Suprapubic skin (tissue), 4 donors: Measurements from ENCODE around the gene PPP1R9A. TPM values are rescaled to one million over a fixed set of nuclear protein-coding genes. Genes with fewer than 3 reads are reported as not detected.

Experiments used
- DNase-seq, 2 donors: peaks; one replicate each; pipeline ENCODE4 v3.0.0-alpha.2; 2019; ENCODE audit warnings: low spot score in 2 of 2
- H3K27ac ChIP-seq: fragments of 200-600 bp; sonication (generic); one replicate; pipeline ENCODE4 v1.5.1; 2019
- H3K27me3 ChIP-seq: fragments of 200-600 bp; sonication (generic); one replicate; pipeline ENCODE4 v1.5.1; 2019
- H3K36me3 ChIP-seq: fragments of 200-600 bp; sonication (generic); one replicate; pipeline ENCODE4 v1.5.1; 2019
- H3K4me1 ChIP-seq: fragments of 200-600 bp; sonication (generic); one replicate; pipeline ENCODE4 v1.5.1; 2019
- H3K4me3 ChIP-seq: fragments of 200-600 bp; sonication (generic); one replicate; pipeline ENCODE4 v1.5.1; 2019; ENCODE audit warnings: mild to moderate bottlenecking
- H3K9me3 ChIP-seq: fragments of 200-600 bp; sonication (generic); one replicate; pipeline ENCODE4 v1.5.1; 2019
- CTCF ChIP-seq, 2 donors: fragments of 200-600 bp in 1 of 2; fragments of 450-650 bp in 1 of 2; sonication (generic) in 1 of 2; IDR thresholded peaks; one replicate each; pipeline ENCODE4 v1.5.1; 2016 to 2019; ENCODE audit warnings: antibody characterized with exemption in 2 of 2, mild to moderate bottlenecking in 1 of 2, moderate library complexity in 1 of 2
- EP300 ChIP-seq: sonication (generic); formaldehyde crosslinking; IDR thresholded peaks from one replicate; pipeline ENCODE4 v1.6.1; 2017; ENCODE audit warnings: antibody characterized with exemption
- POLR2A ChIP-seq, 2 donors: fragments of 450-650 bp; IDR thresholded peaks; one replicate each; pipeline ENCODE4 v1.6.1; 2017; ENCODE audit warnings: antibody characterized with exemption in 2 of 2, mild to moderate bottlenecking in 2 of 2, moderate library complexity in 2 of 2
- POLR2AphosphoS5 ChIP-seq, 3 donors: sonication (generic); formaldehyde crosslinking; IDR thresholded peaks; one replicate each; pipeline ENCODE4 v1.6.1; 2017; ENCODE audit warnings: antibody characterized with exemption in 3 of 3
- WGBS: methylation state at CpG from one replicate; pipeline ENCODE4 v1.1.5; 2018; 5-methylcytosine and 5-hydroxymethylcytosine counted together
- total RNA-seq, 4 donors: library from RNA; depleted of rRNA; stranded (reverse); fragments of >200 nt; gene quantifications; one replicate each; pipeline ENCODE4 v1.1.0, GENCODE V29; 2016

PPP1R9A gene
- total RNA-seq, 4 donors from 2014 or later = 0.49 to 8.6 (median 2.5) TPM

GRCh38 chr7:95089414-95090315 is 182.3 kb downstream of the PPP1R9A start:
- WGBS = 82% methylated on average over 4 of the region's 4 CpGs
- no peak for DNase-seq
- no peak overlapping the region for H3K27ac ChIP-seq
- H3K36me3 ChIP-seq = no peaks in the 10 kb centered on the region
- no peak for TF ChIP-seq CTCF (IDR thresholded peaks at IDR 0.05)
- TF ChIP-seq POLR2A (IDR thresholded peaks at IDR 0.05) = no peak
- no peak for TF ChIP-seq POLR2AphosphoS5 (IDR thresholded peaks at IDR 0.05)
- TF ChIP-seq EP300 = no peak
- no peak overlapping the region for H3K4me3 ChIP-seq
- H3K27me3 ChIP-seq = no peaks in the 10 kb centered on the region
- H3K4me1 ChIP-seq = no peaks in the 10 kb centered on the region
- H3K9me3 ChIP-seq = no peaks in the 10 kb centered on the region

- Histone ChIP-seq H3K4me1 (no peaks in the 10 kb centered on the region), H3K27me3 (no peaks in the 10 kb centered on the region), H3K27ac (no peak overlapping the region), H3K9me3 (no peaks in the 10 kb centered on the region), H3K4me3 (no peak overlapping the region), H3K36me3 (no peaks in the 10 kb centered on the region)
- 44% methylated on average over 1 of the region's 1 CpG for WGBS
- TF ChIP-seq POLR2A (IDR thresholded peaks at IDR 0.05) (no peak), EP300 (no peak), CTCF (IDR thresholded peaks at IDR 0.05) (no peak)
- DNase-seq = no peak
Measured at GRCh38 chr7:95092324-95092723, 184.9 kb downstream of the PPP1R9A start.

- Histone ChIP-seq H3K27ac (no peak overlapping the region), H3K4me1 (no peaks in the 10 kb centered on the region), H3K9me3 (no peaks in the 10 kb centered on the region), H3K4me3 (no peak overlapping the region), H3K36me3 (no peaks in the 10 kb centered on the region), H3K27me3 (no peaks in the 10 kb centered on the region)
- TF ChIP-seq POLR2AphosphoS5 (IDR thresholded peaks at IDR 0.05) (no peak), EP300 (no peak), CTCF (IDR thresholded peaks at IDR 0.05) (no peak), POLR2A (IDR thresholded peaks at IDR 0.05) (no peak)
- DNase-seq = no peak
- 56% methylated on average over 2 of the region's 2 CpGs for WGBS
Measured at GRCh38 chr7:95095259-95095965, 188.0 kb downstream of the PPP1R9A start.

DNA sequence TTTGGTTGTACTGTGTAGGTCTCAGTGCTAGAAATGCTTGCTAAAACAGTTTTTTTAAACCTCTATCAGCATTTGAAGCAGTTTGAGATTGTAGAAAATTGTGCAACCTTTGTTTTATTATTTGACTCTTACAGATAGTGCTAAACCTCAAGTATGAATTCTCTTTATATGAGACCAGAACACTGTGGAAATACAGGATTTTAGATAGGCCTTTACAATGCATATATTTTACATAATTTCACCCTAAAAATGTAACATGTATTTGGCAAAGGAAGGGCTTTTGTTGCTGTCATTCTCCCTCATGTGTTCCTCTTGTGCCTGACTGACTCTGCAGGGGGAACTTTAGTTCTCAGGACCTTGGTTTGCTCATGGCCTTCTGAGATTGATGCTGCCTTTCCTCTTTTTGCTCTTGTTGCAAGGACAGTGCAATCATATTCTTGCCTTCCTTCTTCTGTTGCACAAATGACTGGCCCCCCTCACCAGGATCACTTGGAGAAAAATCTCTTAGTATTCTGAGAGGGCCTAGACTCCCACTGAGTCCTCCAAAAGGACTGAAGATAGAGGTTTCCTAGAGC is 188.7 kb downstream of the PPP1R9A start:
- H3K27ac ChIP-seq = no peak overlapping the region
- no peaks in the 10 kb centered on the region for H3K36me3 ChIP-seq
- no peaks in the 10 kb centered on the region for H3K27me3 ChIP-seq
- no peaks in the 10 kb centered on the region for H3K9me3 ChIP-seq
- no peaks in the 10 kb centered on the region for H3K4me1 ChIP-seq
- DNase-seq = no peak
- no peak overlapping the region for H3K4me3 ChIP-seq
- TF ChIP-seq POLR2A (IDR thresholded peaks at IDR 0.05) (no peak), POLR2AphosphoS5 (IDR thresholded peaks at IDR 0.05) (no peak), EP300 (no peak), CTCF (IDR thresholded peaks at IDR 0.05) (no peak)

DNA sequence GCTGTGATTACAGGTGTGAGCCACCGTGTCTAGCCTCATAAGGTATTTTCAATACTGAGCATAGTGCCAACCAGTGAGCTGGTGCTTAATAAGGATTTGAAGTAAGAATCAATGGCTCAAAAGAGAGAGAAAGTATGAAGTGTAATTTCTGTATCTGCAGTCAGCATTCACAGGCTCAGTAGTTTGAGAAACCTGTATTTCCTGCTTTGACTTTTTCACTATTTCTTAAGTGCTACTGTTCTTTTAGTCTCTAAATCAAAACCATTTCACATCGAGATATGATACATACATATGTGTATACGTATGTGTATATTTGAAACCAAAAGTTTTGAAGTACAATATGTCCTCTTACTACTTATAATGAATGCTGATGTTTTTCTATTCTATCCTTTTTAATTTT is 189.9 kb downstream of the PPP1R9A start:
- no peak overlapping the region for H3K27ac ChIP-seq

More for the DNA sequence above, 189.9 kb downstream of the PPP1R9A start:
- Histone ChIP-seq H3K36me3 (no peaks in the 10 kb centered on the region), H3K27me3 (no peaks in the 10 kb centered on the region), H3K4me1 (no peaks in the 10 kb centered on the region), H3K4me3 (no peak overlapping the region), H3K9me3 (no peaks in the 10 kb centered on the region)
- TF ChIP-seq EP300 (no peak), POLR2AphosphoS5 (IDR thresholded peaks at IDR 0.05) (no peak), POLR2A (IDR thresholded peaks at IDR 0.05) (no peak), CTCF (IDR thresholded peaks at IDR 0.05) (no peak)
- WGBS = 74% methylated on average over 3 of the region's 3 CpGs
- no peak for DNase-seq
